Stimulated activated effector memory CD8-positive, alpha-beta T cell treated with anti-CD3 and anti-CD28 coated beads, Interleukin-12 subunit alpha, Interleukin-12 subunit beta, amount 100 ng/mL, for 72 hours (primary cell): ENCODE measurements around the gene RORB.
"Not testable (repeated sequence)": the region's sequence is repeated elsewhere in the genome, so short reads cannot be mapped to it uniquely, and the experiment has no call there.

ENCODE experiments used
- ATAC-seq: fragments of 150-1000 bp; cut with Tn5 transposase; 2 replicates; pipeline ENCODE4 v1.10.0; 2021
- DNase-seq, 2 donors: peaks; one replicate each; pipeline ENCODE4 v3.0.0; 2021 to 2022; ENCODE audit warnings: low spot score in 2 of 2
- H3K27ac Mint-ChIP-seq: one replicate; pipeline ENCODE4 v1.8.0; 2022; ENCODE audit warnings: mild to moderate bottlenecking, mixed read lengths
- H3K36me3 Mint-ChIP-seq: one replicate; pipeline ENCODE4 v1.8.0; 2022; ENCODE audit warnings: mild to moderate bottlenecking, mixed read lengths
- H3K4me1 Mint-ChIP-seq: one replicate; pipeline ENCODE4 v1.8.0; 2022; ENCODE audit warnings: mixed read lengths
- H3K4me3 Mint-ChIP-seq: one replicate; pipeline ENCODE4 v1.8.0; 2022; ENCODE audit warnings: mild to moderate bottlenecking, mixed read lengths
- H3K9me3 Mint-ChIP-seq: one replicate; pipeline ENCODE4 v1.8.0; 2022; ENCODE audit warnings: mixed read lengths

Gene RORB

GRCh38 chr9:74499770-74500583, 2.8 kb downstream of the RORB start:
- Mint-ChIP-seq H3K27ac (no peak overlapping the region), H3K4me3 (peak overlapping the region; percentile 86), H3K4me1 (peaks cover 35% of the 10 kb centered on the region)

GRCh38 chr9:74500584-74500924, 3.4 kb downstream of the RORB start:
- peak overlapping the region; percentile 86 for H3K4me3 Mint-ChIP-seq
- no peak for DNase-seq
- no peaks in the 10 kb centered on the region for H3K9me3 Mint-ChIP-seq
- H3K27ac Mint-ChIP-seq, result no peak overlapping the region
- no peak for ATAC-seq
- peaks cover 6% of the 10 kb centered on the region for H3K36me3 Mint-ChIP-seq
- peaks cover 35% of the 10 kb centered on the region for H3K4me1 Mint-ChIP-seq

More at GRCh38 chr9:74499770-74500583, 2.8 kb downstream of the RORB start:
- Mint-ChIP-seq H3K36me3 (peaks cover 6% of the 10 kb centered on the region), H3K9me3 (no peaks in the 10 kb centered on the region)
- DNase-seq (no peak), ATAC-seq (no peak)

- Mint-ChIP-seq H3K9me3 (no peaks in the 10 kb centered on the region), H3K36me3 (peaks cover 6% of the 10 kb centered on the region)
Measured at GRCh38 chr9:74501570-74501969, 4.4 kb downstream of the RORB start.

GRCh38 chr9:74503219-74503618, 6.1 kb downstream of the RORB start:
- Mint-ChIP-seq H3K27ac (no peak overlapping the region), H3K4me1 (peaks cover 22% of the 10 kb centered on the region), H3K36me3 (no peaks in the 10 kb centered on the region), H3K4me3 (no peak overlapping the region), H3K9me3 (no peaks in the 10 kb centered on the region)
- DNase-seq, result no peak
- no peak for ATAC-seq

More at GRCh38 chr9:74501570-74501969, 4.4 kb downstream of the RORB start:
- H3K4me1 Mint-ChIP-seq, result peaks cover 35% of the 10 kb centered on the region
- H3K27ac Mint-ChIP-seq, result no peak overlapping the region
- ATAC-seq (no peak), DNase-seq (no peak)
- H3K4me3 Mint-ChIP-seq, result no peak overlapping the region

GRCh38 chr9:74503666-74504065, 6.5 kb downstream of the RORB start:
- Mint-ChIP-seq H3K36me3 (no peaks in the 10 kb centered on the region), H3K4me1 (peaks cover 18% of the 10 kb centered on the region), H3K27ac (no peak overlapping the region), H3K9me3 (no peaks in the 10 kb centered on the region), H3K4me3 (no peak overlapping the region)
- no peak for ATAC-seq
- no peak for DNase-seq

GRCh38 chr9:74511333-74511732, 14.2 kb downstream of the RORB start:
- H3K4me3 Mint-ChIP-seq, result no peak overlapping the region
- ATAC-seq (no peak), DNase-seq (no peak)
- no peaks in the 10 kb centered on the region for H3K36me3 Mint-ChIP-seq
- H3K27ac Mint-ChIP-seq, result no peak overlapping the region
- no peaks in the 10 kb centered on the region for H3K4me1 Mint-ChIP-seq
- no peaks in the 10 kb centered on the region for H3K9me3 Mint-ChIP-seq

- H3K36me3 Mint-ChIP-seq, result no peaks in the 10 kb centered on the region
- H3K9me3 Mint-ChIP-seq, result no peaks in the 10 kb centered on the region
- H3K4me1 Mint-ChIP-seq, result no peaks in the 10 kb centered on the region
- ATAC-seq (no peak), DNase-seq (no peak)
- no peak overlapping the region for H3K4me3 Mint-ChIP-seq
- no peak overlapping the region for H3K27ac Mint-ChIP-seq
Measured at GRCh38 chr9:74512416-74512815, 15.3 kb downstream of the RORB start.

- no peak for DNase-seq
- ATAC-seq, result no peak
- H3K36me3 Mint-ChIP-seq, result no peaks in the 10 kb centered on the region
- H3K4me1 Mint-ChIP-seq, result no peaks in the 10 kb centered on the region
- no peak overlapping the region for H3K4me3 Mint-ChIP-seq
- no peaks in the 10 kb centered on the region for H3K9me3 Mint-ChIP-seq
- H3K27ac Mint-ChIP-seq, result no peak overlapping the region
Measured at GRCh38 chr9:74513221-74513620, 16.1 kb downstream of the RORB start.

- ATAC-seq (no peak), DNase-seq (no peak)
- Mint-ChIP-seq H3K4me3 (no peak overlapping the region), H3K9me3 (no peaks in the 10 kb centered on the region), H3K4me1 (no peaks in the 10 kb centered on the region), H3K36me3 (no peaks in the 10 kb centered on the region), H3K27ac (no peak overlapping the region)
Measured at GRCh38 chr9:74517188-74517587, 20.1 kb downstream of the RORB start.

GRCh38 chr9:74519419-74519818, 22.3 kb downstream of the RORB start:
- DNase-seq (no peak), ATAC-seq (no peak)
- Mint-ChIP-seq H3K4me1 (no peaks in the 10 kb centered on the region), H3K27ac (no peak overlapping the region), H3K4me3 (no peak overlapping the region), H3K9me3 (no peaks in the 10 kb centered on the region), H3K36me3 (no peaks in the 10 kb centered on the region)

- H3K9me3 Mint-ChIP-seq, result no peaks in the 10 kb centered on the region
- ATAC-seq (no peak), DNase-seq (no peak)
- H3K4me1 Mint-ChIP-seq, result no peaks in the 10 kb centered on the region
- no peak overlapping the region for H3K4me3 Mint-ChIP-seq
- H3K36me3 Mint-ChIP-seq, result no peaks in the 10 kb centered on the region
- H3K27ac Mint-ChIP-seq, result no peak overlapping the region
Measured at GRCh38 chr9:74521009-74521408, 23.9 kb downstream of the RORB start.

GRCh38 chr9:74524289-74524688, 27.2 kb downstream of the RORB start:
- DNase-seq (no peak), ATAC-seq (no peak)
- no peak overlapping the region for H3K4me3 Mint-ChIP-seq
- no peak overlapping the region for H3K27ac Mint-ChIP-seq
- H3K36me3 Mint-ChIP-seq, result no peaks in the 10 kb centered on the region
- H3K9me3 Mint-ChIP-seq, result no peaks in the 10 kb centered on the region
- no peaks in the 10 kb centered on the region for H3K4me1 Mint-ChIP-seq

- Mint-ChIP-seq H3K27ac (no peak overlapping the region), H3K9me3 (no peaks in the 10 kb centered on the region), H3K36me3 (no peaks in the 10 kb centered on the region), H3K4me3 (no peak overlapping the region), H3K4me1 (no peaks in the 10 kb centered on the region)
- no peak for ATAC-seq
- DNase-seq, result no peak
Measured at GRCh38 chr9:74526215-74526614, 29.1 kb downstream of the RORB start.

GRCh38 chr9:74527718-74528117, 30.6 kb downstream of the RORB start:
- no peak for DNase-seq
- no peak for ATAC-seq
- H3K4me1 Mint-ChIP-seq, result no peaks in the 10 kb centered on the region
- no peaks in the 10 kb centered on the region for H3K36me3 Mint-ChIP-seq
- H3K9me3 Mint-ChIP-seq, result no peaks in the 10 kb centered on the region
- no peak overlapping the region for H3K4me3 Mint-ChIP-seq
- H3K27ac Mint-ChIP-seq, result no peak overlapping the region

- Mint-ChIP-seq H3K27ac (no peak overlapping the region), H3K36me3 (no peaks in the 10 kb centered on the region), H3K9me3 (no peaks in the 10 kb centered on the region), H3K4me3 (no peak overlapping the region), H3K4me1 (no peaks in the 10 kb centered on the region)
- DNase-seq, result no peak
- ATAC-seq, result no peak
Measured at GRCh38 chr9:74528207-74528606, 31.1 kb downstream of the RORB start.

GRCh38 chr9:74530458-74530857, 33.3 kb downstream of the RORB start:
- not testable (repeated sequence) for H3K9me3 Mint-ChIP-seq, ATAC-seq, H3K27ac Mint-ChIP-seq, H3K36me3 Mint-ChIP-seq, H3K4me1 Mint-ChIP-seq, DNase-seq, H3K4me3 Mint-ChIP-seq
